ENCODE measurements around the gene CAPN5. TPM values are rescaled to one million over a fixed set of nuclear protein-coding genes. Genes with fewer than 3 reads are reported as not detected.

Gene CAPN5
- polyA plus RNA-seq, 2 of the 4 experiments (the other 2 are of a cell fraction), result 9.4 to 12.9 TPM

DNA sequence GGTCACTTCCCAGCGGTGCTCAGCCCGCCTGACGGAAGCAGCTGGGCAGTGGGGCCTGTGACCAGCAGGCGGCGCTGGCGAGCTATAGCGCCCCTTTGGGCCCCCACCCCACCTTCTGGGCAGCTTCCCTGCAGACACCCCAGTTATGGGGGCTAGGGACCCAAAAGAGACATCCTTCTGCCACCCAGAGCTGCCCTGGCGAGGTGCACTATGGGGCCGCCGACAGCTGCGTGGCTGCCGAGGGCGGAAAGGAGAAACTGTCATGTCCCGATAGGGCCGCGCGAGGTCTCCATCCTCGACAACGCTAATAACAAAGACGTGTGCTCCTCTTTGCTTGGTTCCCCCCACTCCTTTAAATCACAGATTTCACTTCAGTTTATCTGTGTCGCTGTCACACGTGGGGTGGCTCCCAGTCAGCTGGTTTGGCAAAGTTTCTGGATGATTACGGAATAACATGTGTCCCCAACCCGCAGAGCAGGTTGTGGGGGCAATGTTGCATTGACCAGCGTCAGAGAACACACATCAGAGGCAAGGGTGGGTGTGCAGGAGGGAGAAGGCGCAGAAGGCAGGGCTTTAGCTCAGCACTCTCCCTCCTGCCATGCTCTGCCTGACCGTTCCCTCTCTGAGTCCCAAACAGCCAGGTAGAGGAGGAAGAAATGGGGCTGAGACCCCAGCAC, 60.6 kb downstream of the CAPN5 start:
- H3K4me3 ChIP-seq, result peak overlapping the region; percentile 37
- POLR2A ChIA-PET, result interaction anchor here (0.8 kb wide), 1 partner anchor 492 kb away, joined by 3 read pairs; no protein-coding TSS in a partner anchor
- H3K4me2 ChIP-seq, result peak overlapping the region; percentile 77
- TF ChIP-seq MAZ (IDR thresholded peaks at IDR 0.05; ENCODE audit: borderline replicate concordance, low read depth, low read length), result peak; percentile 62; the same call in 1 of the 2 replicates
- TF ChIP-seq CHD2 (IDR thresholded peaks at IDR 0.05; ENCODE audit: low read length, partially characterized antibody), result no peak
- TF ChIP-seq, protein P1, sequence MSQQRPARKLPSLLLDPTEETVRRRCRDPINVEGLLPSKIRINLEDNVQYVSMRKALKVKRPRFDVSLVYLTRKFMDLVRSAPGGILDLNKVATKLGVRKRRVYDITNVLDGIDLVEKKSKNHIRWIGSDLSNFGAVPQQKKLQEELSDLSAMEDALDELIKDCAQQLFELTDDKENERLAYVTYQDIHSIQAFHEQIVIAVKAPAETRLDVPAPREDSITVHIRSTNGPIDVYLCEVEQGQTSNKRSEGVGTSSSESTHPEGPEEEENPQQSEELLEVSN (IDR thresholded peaks at IDR 0.05; ENCODE audit: borderline replicate concordance, low read depth), result no peak
- TF ChIP-seq, protein P2, sequence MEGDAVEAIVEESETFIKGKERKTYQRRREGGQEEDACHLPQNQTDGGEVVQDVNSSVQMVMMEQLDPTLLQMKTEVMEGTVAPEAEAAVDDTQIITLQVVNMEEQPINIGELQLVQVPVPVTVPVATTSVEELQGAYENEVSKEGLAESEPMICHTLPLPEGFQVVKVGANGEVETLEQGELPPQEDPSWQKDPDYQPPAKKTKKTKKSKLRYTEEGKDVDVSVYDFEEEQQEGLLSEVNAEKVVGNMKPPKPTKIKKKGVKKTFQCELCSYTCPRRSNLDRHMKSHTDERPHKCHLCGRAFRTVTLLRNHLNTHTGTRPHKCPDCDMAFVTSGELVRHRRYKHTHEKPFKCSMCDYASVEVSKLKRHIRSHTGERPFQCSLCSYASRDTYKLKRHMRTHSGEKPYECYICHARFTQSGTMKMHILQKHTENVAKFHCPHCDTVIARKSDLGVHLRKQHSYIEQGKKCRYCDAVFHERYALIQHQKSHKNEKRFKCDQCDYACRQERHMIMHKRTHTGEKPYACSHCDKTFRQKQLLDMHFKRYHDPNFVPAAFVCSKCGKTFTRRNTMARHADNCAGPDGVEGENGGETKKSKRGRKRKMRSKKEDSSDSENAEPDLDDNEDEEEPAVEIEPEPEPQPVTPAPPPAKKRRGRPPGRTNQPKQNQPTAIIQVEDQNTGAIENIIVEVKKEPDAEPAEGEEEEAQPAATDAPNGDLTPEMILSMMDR (IDR thresholded peaks at IDR 0.05), result peak; percentile 99
- TF ChIP-seq BHLHE40 (IDR thresholded peaks at IDR 0.05; ENCODE audit: low read depth, low read length), result no peak
- no peak for TF ChIP-seq FOSL2 (IDR thresholded peaks at IDR 0.05)
- TF ChIP-seq FOSL2 (CRISPR knock-in tag; IDR thresholded peaks at IDR 0.05), result no peak
- TF ChIP-seq, protein P3, sequence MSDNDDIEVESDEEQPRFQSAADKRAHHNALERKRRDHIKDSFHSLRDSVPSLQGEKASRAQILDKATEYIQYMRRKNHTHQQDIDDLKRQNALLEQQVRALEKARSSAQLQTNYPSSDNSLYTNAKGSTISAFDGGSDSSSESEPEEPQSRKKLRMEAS (IDR thresholded peaks at IDR 0.05), result peak; percentile 34; the same call in 1 of the 2 replicates
- TF ChIP-seq JUN (IDR thresholded peaks at IDR 0.05), result no peak
- peak; percentile 69 to 86 for TF ChIP-seq RAD21 (conservative IDR thresholded peaks at IDR 0.05 in 1 of 2, IDR thresholded peaks at IDR 0.05 in 1 of 2)
- TF ChIP-seq SMC3 (IDR thresholded peaks at IDR 0.05), result peak; percentile 94
- TF ChIP-seq FOSB (CRISPR knock-in tag; IDR thresholded peaks at IDR 0.05), result no peak
- no peak for FAIRE-seq
- 18% methylated on average over 15 of the region's 27 CpGs for WGBS (ENCODE audit: missing lambda C conversion rate)
- peak; percentile 36 to 63 for DNase-seq (ENCODE audit: low read depth in 1 of 2, low spot score in 1 of 2)
- ATAC-seq, result peak; percentile 67 to 89
- CTCF ChIA-PET, result interaction anchor here (0.6 to 8.3 kb wide), 66 partner anchors 9 to 497 kb away, joined by 3 to 161 read pairs (median 5); partner anchors contain the start of gene CAPN5
- H3K9me3 ChIP-seq, result no peaks in the 10 kb centered on the region
- H3K27ac ChIP-seq, result peak overlapping the region in 1 of 2 experiments; percentile 61; a peak in 3 of 6 replicates
- H3K4me1 ChIP-seq, result no peaks in the 10 kb centered on the region

DNA sequence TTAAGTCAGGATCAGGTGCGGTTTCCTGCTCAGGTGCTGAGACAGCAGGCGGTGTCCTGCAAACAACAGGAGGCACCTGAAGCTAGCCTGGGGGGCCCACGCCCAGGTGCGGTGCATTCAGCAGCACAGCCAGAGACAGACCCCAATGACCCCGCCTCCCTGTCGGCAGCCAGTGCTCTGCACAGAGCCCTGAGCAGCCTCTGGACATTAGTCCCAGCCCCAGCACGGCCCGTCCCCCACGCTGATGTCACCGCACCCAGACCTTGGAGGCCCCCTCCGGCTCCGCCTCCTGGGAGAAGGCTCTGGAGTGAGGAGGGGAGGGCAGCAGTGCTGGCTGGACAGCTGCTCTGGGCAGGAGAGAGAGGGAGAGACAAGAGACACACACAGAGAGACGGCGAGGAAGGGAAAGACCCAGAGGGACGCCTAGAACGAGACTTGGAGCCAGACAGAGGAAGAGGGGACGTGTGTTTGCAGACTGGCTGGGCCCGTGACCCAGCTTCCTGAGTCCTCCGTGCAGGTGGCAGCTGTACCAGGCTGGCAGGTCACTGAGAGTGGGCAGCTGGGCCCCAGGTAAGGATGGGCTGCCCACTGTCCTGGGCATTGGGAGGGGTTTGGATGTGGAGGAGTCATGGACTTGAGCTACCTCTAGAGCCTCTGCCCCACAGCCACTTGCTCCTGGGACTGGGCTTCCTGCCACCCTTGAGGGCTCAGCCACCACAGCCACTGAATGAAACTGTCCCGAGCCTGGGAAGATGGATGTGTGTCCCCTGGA, 61.3 kb downstream of the CAPN5 start, which contains the start of gene MYO7A:
Gene MYO7A, plus strand, starts transcription at position 327 of the 772 bp plus-strand sequence. CDS start 2,389 bp downstream, outside the sequence.
- CTCF ChIA-PET, result interaction anchor here (0.9 to 8.3 kb wide), 50 partner anchors 8 to 492 kb away, joined by 3 to 161 read pairs (median 6); no protein-coding TSS in a partner anchor

More for the DNA sequence above, 61.3 kb downstream of the CAPN5 start, which contains the start of gene MYO7A:
- ATAC-seq, result peak in 1 of 2 experiments; percentile 24; a peak in 3 of 6 replicates
- FAIRE-seq, result no peak
- Histone ChIP-seq H3K9me3 (no peaks in the 10 kb centered on the region), H3K4me2 (peak within 1 kb of the TSS; percentile 77), H3K4me1 (no peaks in the 10 kb centered on the region), H3K27ac (peak within 1 kb of the TSS in 1 of 2 experiments; percentile 61; a peak in 3 of 6 replicates), H3K4me3 (peak within 1 kb of the TSS; percentile 37)
- TF ChIP-seq, protein P4, sequence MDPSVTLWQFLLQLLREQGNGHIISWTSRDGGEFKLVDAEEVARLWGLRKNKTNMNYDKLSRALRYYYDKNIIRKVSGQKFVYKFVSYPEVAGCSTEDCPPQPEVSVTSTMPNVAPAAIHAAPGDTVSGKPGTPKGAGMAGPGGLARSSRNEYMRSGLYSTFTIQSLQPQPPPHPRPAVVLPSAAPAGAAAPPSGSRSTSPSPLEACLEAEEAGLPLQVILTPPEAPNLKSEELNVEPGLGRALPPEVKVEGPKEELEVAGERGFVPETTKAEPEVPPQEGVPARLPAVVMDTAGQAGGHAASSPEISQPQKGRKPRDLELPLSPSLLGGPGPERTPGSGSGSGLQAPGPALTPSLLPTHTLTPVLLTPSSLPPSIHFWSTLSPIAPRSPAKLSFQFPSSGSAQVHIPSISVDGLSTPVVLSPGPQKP (IDR thresholded peaks at IDR 0.05; ENCODE audit: low read depth, low read length), result no peak
- TF ChIP-seq PHF8 (IDR thresholded peaks at IDR 0.05; ENCODE audit: borderline replicate concordance, low read depth), result no peak
- no peak for TF ChIP-seq POLR2AphosphoS2 (conservative IDR thresholded peaks at IDR 0.05; ENCODE audit: low read length)
- TF ChIP-seq, protein P5, sequence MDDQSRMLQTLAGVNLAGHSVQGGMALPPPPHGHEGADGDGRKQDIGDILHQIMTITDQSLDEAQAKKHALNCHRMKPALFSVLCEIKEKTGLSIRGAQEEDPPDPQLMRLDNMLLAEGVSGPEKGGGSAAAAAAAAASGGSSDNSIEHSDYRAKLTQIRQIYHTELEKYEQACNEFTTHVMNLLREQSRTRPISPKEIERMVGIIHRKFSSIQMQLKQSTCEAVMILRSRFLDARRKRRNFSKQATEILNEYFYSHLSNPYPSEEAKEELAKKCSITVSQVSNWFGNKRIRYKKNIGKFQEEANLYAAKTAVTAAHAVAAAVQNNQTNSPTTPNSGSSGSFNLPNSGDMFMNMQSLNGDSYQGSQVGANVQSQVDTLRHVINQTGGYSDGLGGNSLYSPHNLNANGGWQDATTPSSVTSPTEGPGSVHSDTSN (IDR thresholded peaks at IDR 0.05), result no peak
- no peak for TF ChIP-seq HOXB5 (CRISPR knock-in tag; IDR thresholded peaks at IDR 0.05)
- no peak for TF ChIP-seq HEYL (CRISPR knock-in tag; IDR thresholded peaks at IDR 0.05)
- TF ChIP-seq HOXB13 (CRISPR knock-in tag; IDR thresholded peaks at IDR 0.05; ENCODE audit: low read depth), result no peak
- 68% methylated on average over 19 of the region's 20 CpGs for WGBS (ENCODE audit: missing lambda C conversion rate)
- POLR2A ChIA-PET, result no interaction called here
- DNase-seq (ENCODE audit: low read depth in 1 of 2, low spot score in 1 of 2), result no peak
